GM23248 (cell line): Measurements from ENCODE around the gene ELFN1.

Source experiments
- EZH2 ChIP-seq: fragments of 200-600 bp; sonication (generic); IDR thresholded peaks from 2 replicates; pipeline ENCODE4 v1.6.1; 2018; ENCODE audit warnings: antibody characterized with exemption, mild to moderate bottlenecking; ENCODE audit not compliant: insufficient read depth, poor library complexity, severe bottlenecking
- EZH2phosphoT487 ChIP-seq: fragments of 200-600 bp; sonication (generic); IDR thresholded peaks from 2 replicates; pipeline ENCODE4 v1.6.1; 2018; ENCODE audit warnings: antibody characterized with exemption, moderate library complexity, mild to moderate bottlenecking, low read depth; ENCODE audit not compliant: insufficient read depth

DNA sequence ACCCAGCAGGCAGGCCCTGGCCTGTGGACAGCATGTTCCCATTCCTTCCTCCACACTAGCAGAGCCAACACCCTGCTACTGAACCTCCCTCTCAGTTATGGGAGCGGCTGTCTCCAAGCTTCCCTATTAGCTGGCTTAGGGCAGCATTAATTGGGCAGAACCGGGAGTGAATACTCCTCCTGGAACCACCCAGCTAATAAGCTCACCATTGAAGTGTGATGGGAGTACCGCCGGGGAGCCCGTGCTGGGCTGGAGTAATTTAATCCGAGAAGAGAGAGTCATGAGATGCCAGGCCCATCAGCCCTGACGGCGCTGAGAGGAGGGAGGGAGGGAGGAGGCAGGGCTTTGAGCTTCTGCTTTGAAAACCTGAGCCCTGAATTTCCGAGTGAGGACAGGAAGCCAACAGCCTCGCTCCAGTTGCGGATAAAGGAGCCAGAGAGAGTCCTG, 31.8 kb upstream of the ELFN1 start:
- TF ChIP-seq EZH2 (no peak), EZH2phosphoT487 (no peak)
